HG03442 (cell line): ENCODE measurements around the gene ARMC8.

Experiments
- ATAC-seq: cut with Tn5 transposase; IDR thresholded peaks from one replicate; pipeline ENCODE4 v1.9.1; 2021; ENCODE audit warnings: mild to moderate bottlenecking, moderate library complexity; ENCODE audit not compliant: unreplicated experiment

Gene ARMC8

GRCh38 chr3:138297876-138298275 is 110.8 kb downstream of the ARMC8 start:
- no peak for ATAC-seq

DNA sequence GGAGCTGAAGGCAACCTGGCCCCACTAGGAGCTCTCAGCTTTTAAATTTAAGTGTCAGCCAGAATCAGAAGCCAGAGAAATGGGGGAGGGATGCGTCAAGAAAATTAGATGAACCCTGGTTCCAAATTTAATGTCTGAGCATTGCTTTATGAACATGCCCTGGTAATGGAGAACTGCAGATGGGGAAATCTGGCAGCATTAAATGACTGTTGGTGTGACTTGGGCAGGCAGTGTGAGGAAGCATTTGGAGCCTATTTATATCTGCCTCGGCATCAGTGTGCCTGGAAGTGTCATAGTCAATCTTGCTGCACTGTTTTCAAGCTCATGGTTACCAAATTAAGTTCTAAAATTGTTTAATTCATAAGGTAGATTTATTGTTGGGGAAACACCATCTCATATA is 113.5 kb downstream of the ARMC8 start:
- ATAC-seq = no peak

DNA sequence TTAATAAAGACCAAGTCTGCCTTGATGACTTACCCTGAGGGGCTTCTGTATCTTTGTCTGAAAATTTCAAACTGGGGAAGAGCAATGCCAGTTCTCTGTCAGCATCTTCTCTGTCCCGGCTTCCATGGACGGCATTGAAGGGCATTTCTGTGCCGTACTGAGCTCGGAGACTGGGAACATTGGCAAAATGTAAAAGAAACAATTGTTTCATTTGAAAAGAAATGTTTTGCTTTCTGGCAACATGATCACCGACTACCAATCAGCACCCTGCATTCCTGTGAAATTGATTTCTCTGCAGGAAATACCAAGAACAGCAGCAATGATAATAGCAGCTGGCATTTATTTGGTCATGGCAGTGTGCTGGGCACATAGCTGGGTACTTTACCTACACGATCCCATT is 116.4 kb downstream of the ARMC8 start:
- no peak for ATAC-seq

- no peak for ATAC-seq
Measured at GRCh38 chr3:138307899-138308298, 120.8 kb downstream of the ARMC8 start.

DNA sequence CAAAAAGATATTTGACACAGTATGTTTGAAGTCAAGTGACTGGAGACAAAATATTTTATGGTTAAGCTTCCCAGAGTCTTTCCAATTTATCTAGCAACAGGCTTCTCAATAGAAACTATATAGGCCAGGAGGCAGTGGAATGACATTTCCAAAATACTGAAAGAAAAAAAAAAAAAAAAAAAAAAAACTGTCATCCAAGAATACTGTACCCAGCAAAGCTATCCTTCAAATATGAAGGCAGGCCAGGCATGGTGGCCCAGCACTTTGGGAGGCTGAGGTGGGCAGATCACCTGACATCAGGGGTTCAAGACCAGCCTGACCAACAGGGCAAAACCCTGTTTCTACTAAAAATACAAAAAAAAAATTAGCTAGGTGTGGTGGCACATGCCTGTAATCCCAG is 121.7 kb downstream of the ARMC8 start:
- no peak for ATAC-seq

DNA sequence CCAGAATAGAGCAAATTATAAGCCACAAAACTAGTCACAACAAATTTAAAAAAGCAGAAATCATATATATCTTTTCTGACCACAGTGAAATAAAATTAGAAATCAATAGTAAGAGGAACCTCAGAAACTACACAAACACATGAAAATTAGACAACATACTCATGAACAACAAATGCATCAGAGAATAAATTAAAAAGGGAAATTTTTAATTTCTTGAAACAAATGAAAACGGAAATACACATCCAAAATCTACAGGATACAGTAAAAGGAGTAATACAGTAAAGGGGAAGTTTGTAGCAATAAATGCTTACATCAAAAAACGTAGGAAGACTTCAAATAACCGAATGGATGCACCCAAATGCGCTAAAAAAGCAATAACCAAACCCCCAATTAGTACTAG is 123.4 kb downstream of the ARMC8 start:
- no peak for ATAC-seq

DNA sequence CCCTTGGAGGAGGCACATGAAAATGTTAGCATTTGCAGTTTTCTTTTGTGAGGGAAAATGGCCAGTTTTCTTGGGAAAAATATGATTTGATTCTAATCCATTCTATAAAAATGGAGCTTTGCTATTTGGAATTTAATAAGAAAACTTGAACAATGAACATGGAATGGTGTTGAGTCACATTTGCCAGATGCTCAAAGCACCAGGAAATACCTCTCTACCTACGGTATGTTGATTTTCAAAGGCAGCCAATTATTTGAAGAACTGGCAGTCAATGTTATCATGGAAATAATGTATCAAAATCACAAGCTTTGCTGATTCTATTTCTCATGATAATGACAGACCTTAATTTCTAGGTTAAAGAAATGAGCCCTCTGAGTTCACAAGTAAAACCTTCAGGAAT is 127.7 kb downstream of the ARMC8 start:
- no peak for ATAC-seq

- ATAC-seq = no peak
Measured at GRCh38 chr3:138317687-138318086, 130.6 kb downstream of the ARMC8 start.

- ATAC-seq = no peak
Measured at GRCh38 chr3:138323971-138324370, 136.9 kb downstream of the ARMC8 start.

GRCh38 chr3:138325990-138326389 is 138.9 kb downstream of the ARMC8 start:
- no peak for ATAC-seq

GRCh38 chr3:138326866-138327595 is 139.9 kb downstream of the ARMC8 start:
- no peak for ATAC-seq

GRCh38 chr3:138327831-138328230 is 140.7 kb downstream of the ARMC8 start:
- no peak for ATAC-seq

DNA sequence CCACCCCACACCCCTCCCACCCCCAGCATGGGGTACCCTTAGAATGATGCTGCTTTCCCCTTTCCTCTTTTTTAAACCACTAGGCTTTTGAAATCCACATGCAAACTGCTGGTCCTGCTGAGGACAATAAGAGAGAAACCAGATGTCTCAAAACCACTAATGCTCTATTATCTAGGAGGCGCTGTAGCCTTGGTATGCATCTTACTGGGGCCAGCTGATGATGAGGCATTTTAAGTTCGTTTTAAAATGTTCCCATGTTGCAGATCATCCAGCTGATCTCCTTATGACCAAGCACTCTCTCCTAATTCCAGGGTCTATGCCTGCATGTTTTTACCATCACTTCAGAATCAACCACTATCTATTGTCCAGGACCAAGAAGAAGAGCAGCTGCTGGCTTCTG is 141.2 kb downstream of the ARMC8 start:
- ATAC-seq = no peak

DNA sequence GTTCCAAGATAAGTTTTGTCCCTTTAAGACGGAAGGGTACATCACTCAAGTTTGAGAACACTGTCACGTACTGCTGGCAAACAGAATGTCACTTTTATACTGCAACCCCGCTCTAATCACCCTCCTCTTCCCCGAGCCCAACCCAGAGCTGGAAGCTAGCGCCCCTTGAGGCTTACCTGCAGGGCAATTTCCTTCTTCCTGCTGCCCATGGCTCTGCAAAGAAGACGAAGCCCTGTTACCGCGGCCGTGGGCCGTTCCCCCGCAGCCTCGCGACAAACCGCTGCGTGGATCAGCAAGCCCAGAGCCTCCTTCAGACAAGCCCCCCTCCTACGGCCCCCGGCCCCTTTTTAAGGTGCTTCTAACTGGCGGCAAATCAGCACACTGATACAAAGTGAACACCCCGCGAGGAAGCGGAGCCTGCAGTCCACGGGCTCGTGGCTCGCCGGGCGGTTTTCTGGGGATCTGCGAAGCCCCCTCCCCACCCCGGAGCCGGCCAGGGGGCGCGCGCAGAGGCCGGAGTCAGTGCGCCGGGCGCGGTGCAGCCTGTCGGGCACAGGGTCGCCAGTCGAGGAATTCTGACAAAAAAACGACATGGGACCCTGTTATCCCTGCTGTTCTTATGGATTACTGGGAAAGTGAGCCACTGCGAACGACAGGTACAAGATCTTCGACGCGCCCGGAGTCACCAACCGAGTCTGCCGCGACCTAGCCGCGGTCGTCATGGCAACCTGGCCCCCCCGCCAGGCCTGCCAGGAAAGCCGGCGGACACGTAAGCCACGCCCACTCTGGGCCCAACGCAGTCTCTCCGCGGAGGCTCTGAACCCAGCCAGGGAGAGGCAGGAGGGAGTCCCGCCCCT is 142.3 kb downstream of the ARMC8 start, which contains the start of gene NME9:
Gene NME9 (minus strand): TSS at position 725 of the 857 bp plus-strand sequence. CDS start 516 bp downstream, at position 209.
- ATAC-seq = peak; percentile 74

DNA sequence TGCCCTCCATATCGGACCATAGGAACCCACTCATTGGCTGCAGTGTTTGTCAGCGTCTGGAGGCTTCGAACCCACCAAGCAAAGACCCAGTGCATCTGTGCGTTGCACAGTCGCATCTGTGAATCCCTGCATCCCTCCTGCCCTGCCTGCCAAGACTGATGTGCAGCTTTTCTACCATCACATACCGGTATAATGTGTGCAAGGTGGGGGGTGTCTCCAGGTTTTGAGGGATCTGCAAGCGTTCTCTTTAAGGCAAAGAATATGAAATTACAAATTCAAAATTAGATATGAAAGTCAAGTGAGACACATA is 142.8 kb downstream of the ARMC8 start:
- ATAC-seq = no peak

GRCh38 chr3:138331143-138331894 is 144.2 kb downstream of the ARMC8 start:
- no peak for ATAC-seq

- ATAC-seq = no peak
Measured at GRCh38 chr3:138332472-138333073, 145.5 kb downstream of the ARMC8 start.

DNA sequence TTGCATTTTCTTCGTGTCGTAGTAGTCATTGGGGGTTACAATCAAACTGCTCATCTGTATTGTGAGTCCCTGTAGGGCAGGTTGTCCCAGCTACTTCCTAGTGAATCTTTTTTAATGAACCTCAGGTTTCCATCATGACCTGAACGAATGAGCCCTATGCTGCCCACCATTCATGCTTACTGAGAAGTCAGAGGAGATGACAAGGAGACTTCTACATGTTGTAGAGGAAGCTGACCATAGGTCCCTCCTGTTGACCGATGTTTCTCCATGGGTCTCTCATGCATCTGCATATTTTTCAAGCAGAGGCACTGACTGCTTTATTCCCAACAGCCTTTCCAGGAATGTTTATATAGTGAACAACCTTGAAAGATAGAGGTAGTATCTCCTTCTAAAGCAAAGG is 147.5 kb downstream of the ARMC8 start:
- ATAC-seq = no peak

DNA sequence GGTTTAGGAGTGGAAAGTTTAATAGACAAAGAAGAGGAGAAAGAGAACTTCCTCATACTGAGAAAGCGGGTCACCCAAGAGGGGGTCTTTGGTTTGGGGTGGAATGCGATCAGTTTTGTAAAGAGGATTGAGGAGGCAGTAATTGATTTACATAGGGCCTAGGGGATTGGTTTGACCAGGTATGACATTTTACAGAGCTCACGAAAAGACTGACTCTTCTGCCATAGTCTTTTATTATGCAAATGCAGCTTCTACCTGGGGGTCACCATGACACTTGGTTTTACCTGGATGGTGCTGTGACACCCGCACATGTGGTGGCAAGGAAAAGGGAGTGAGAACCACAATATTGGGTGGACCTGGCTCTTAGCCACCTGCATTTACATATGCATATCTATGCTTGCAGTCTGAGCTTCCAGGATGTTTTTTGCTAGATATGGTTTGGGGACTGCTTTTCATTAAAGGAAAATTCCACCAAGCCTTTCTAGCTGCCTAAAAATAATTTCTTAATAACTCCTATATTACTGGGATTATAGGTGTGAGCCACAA is 149.4 kb downstream of the ARMC8 start:
- ATAC-seq = no peak

GRCh38 chr3:138338244-138338643 is 151.1 kb downstream of the ARMC8 start:
- no peak for ATAC-seq

GRCh38 chr3:138338811-138339210 is 151.7 kb downstream of the ARMC8 start:
- ATAC-seq = no peak
